WI38 (cell line): Measurements from ENCODE around the gene CPA4.

ENCODE experiments used
- H3K4me3 ChIP-seq: 2 replicates; pipeline ENCODE4 v1.5.1; 2011; ENCODE audit warnings: low read depth, mild to moderate bottlenecking, control low read depth, low read length
- TF ChIP-seq, protein P1 (sequence below): IDR thresholded peaks from 2 replicates; pipeline ENCODE4 v1.5.1; 2012; ENCODE audit warnings: low read depth, mild to moderate bottlenecking, control low read depth, low read length

Gene CPA4

DNA sequence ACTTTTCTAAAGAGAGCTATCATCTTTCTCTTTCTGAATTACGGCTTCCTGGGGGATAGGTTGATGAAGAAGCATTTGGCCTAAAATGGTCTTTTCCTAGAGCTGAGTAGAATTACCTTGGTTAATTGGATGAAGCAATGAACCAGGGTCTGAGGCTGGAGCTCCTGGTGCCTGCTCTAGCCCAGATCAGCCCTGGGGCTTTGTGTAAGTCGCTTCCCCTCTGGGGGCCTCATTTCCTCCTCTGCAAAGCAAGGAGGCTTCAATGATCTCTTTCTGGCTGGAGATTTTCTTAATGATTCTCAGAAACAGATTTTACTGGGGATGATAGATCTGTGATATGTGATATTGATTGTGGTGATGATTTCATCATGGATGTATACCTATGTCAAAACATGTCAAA is 29.8 kb upstream of the CPA4 start:
- TF ChIP-seq, protein P1, sequence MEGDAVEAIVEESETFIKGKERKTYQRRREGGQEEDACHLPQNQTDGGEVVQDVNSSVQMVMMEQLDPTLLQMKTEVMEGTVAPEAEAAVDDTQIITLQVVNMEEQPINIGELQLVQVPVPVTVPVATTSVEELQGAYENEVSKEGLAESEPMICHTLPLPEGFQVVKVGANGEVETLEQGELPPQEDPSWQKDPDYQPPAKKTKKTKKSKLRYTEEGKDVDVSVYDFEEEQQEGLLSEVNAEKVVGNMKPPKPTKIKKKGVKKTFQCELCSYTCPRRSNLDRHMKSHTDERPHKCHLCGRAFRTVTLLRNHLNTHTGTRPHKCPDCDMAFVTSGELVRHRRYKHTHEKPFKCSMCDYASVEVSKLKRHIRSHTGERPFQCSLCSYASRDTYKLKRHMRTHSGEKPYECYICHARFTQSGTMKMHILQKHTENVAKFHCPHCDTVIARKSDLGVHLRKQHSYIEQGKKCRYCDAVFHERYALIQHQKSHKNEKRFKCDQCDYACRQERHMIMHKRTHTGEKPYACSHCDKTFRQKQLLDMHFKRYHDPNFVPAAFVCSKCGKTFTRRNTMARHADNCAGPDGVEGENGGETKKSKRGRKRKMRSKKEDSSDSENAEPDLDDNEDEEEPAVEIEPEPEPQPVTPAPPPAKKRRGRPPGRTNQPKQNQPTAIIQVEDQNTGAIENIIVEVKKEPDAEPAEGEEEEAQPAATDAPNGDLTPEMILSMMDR, result no peak
- H3K4me3 ChIP-seq, result no peak overlapping the region

GRCh38 chr7:130266258-130266960 is 26.6 kb upstream of the CPA4 start, which contains the start of gene CPA2:
Gene CPA2, plus strand, starts transcription at chr7:130266863. Its CDS starts 19 bp downstream, at chr7:130266882.
- TF ChIP-seq, protein P1, result no peak
- no peak within 1 kb of the TSS for H3K4me3 ChIP-seq

- TF ChIP-seq, protein P1, result no peak
These were observed 26.0 kb upstream of the CPA4 start for GRCh38 chr7:130266961-130267321.

DNA sequence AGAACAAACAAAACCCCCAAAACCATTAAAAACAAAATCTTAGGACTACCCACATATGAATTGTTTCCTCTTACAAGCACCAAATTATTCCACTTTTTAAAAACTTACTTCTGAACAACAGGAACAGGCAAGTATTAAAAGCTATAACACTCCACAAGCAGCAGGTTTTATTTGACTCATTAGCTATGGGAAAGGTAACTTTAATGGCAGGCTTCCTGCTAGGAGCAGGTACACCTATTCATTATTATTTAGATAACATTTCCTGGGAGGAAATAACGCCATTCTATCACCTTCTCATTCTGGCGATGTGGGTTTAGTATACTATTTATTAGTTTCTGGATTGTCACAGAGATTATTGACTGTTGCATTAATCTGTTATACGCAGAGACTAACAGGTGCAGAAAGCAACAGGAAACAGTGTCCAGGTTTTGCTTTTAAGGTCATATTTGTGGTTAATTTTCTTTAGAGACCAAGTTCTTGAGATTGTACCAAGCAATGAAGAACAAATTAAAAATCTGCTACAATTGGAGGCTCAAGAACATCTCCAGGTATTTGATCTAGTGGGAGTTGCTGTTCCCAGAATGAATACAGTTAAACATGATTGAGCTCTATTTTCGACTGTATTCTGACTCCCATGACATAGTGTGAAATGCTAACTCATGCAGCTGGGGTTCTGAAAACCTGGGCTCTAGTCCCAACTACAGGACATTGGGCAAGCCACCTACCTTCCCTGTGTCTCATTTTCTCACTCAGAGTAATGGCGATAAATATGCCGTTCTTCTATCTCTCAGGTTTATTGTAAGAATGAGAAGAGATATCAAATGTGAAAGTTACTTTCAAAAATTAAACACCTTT is 24.3 kb upstream of the CPA4 start:
- TF ChIP-seq, protein P1, result no peak

More at GRCh38 chr7:130266961-130267321, 26.0 kb upstream of the CPA4 start:
- no peak overlapping the region for H3K4me3 ChIP-seq

GRCh38 chr7:130269318-130269694 is 23.7 kb upstream of the CPA4 start:
- no peak overlapping the region for H3K4me3 ChIP-seq
- TF ChIP-seq, protein P1, result no peak

More for the DNA sequence above, 24.3 kb upstream of the CPA4 start:
- H3K4me3 ChIP-seq, result no peak overlapping the region

- TF ChIP-seq, protein P1, result no peak
- H3K4me3 ChIP-seq, result no peak overlapping the region
These were observed 21.8 kb upstream of the CPA4 start for GRCh38 chr7:130270947-130271800.
